Erythroblast (primary cell): ENCODE measurements around the gene PNKD.

Experiments
- GATA1 ChIP-seq: IDR thresholded peaks from 2 replicates; pipeline ENCODE4 v1.6.1; 2011; ENCODE audit warnings: low read depth, mild to moderate bottlenecking, control low read depth, low read length, moderate library complexity
- POLR2A ChIP-seq: IDR thresholded peaks from 2 replicates; pipeline ENCODE4 v1.6.1; 2011; ENCODE audit warnings: mild to moderate bottlenecking, low read length

DNA sequence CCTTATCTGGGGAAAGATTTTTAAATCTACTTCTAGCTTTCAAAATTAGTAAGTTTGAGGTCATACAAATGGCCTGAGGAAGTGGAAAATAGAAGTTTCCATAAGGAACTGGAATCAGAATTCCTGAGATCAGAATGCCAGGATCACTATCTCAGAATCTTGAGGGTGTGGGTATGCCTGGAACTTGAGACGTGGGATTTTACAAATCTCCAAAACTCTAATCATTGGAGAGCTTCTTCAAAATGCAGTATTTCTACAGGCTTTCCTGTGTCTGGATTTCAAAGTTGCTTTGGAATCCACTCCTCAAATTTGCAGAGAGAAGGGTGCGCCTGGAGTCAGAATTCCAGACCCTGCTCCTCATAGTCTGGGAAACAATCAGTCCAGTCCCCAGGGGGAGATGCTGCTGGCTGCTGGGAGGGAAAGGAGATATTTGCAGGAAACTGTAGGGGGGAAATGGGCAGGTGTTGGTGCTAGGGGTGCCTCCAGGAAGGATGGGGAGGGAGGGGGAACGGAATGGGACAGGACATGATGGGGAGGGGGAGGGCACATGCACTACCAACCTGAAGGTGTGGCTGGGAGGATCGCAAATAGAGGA lies 55.3 kb downstream of the PNKD start:
- TF ChIP-seq POLR2A, result no peak
- TF ChIP-seq GATA1, result no peak
